ENCODE measurements around the gene ALKBH8.
"Not testable (repeated sequence)": the region's sequence is repeated elsewhere in the genome, so short reads cannot be mapped to it uniquely, and the experiment has no call there.

ALKBH8 gene

GRCh38 chr11:107501713-107502112 is 63.8 kb downstream of the ALKBH8 start:
- no peak for DNase-seq

GRCh38 chr11:107497371-107497770 is 68.2 kb downstream of the ALKBH8 start:
- DNase-seq: not testable (repeated sequence)

- no peak for DNase-seq
Measured at GRCh38 chr11:107496011-107496410, 69.5 kb downstream of the ALKBH8 start.

GRCh38 chr11:107494055-107494454 is 71.5 kb downstream of the ALKBH8 start:
- no peak for DNase-seq

- no peak for DNase-seq
Measured at GRCh38 chr11:107493117-107493516, 72.4 kb downstream of the ALKBH8 start.

GRCh38 chr11:107490836-107491235 is 74.7 kb downstream of the ALKBH8 start:
- DNase-seq: no peak

- no peak for DNase-seq
Measured at GRCh38 chr11:107482234-107482633, 83.3 kb downstream of the ALKBH8 start.

GRCh38 chr11:107478922-107479321 is 86.6 kb downstream of the ALKBH8 start:
- no peak for DNase-seq

GRCh38 chr11:107477820-107478219 is 87.7 kb downstream of the ALKBH8 start:
- DNase-seq: no peak

GRCh38 chr11:107473792-107474191 is 91.7 kb downstream of the ALKBH8 start:
- no peak for DNase-seq

GRCh38 chr11:107472966-107473365 is 92.6 kb downstream of the ALKBH8 start:
- no peak for DNase-seq

- peak; percentile 34 for DNase-seq
Measured at GRCh38 chr11:107468596-107468995, 96.9 kb downstream of the ALKBH8 start.

GRCh38 chr11:107467696-107468095 is 97.8 kb downstream of the ALKBH8 start:
- DNase-seq: no peak

- DNase-seq: not testable (repeated sequence)
Measured at GRCh38 chr11:107466275-107466866, 99.2 kb downstream of the ALKBH8 start.

GRCh38 chr11:107457558-107458271 is 107.8 kb downstream of the ALKBH8 start, which contains the start of gene CWF19L2:
CWF19L2 (minus strand) TSS chr11:107457825; CDS start chr11:107457816, 9 bp downstream.
- peak; percentile 100 for DNase-seq

- peak; percentile 59 for DNase-seq
Measured at GRCh38 chr11:107457205-107457557, 108.4 kb downstream of the ALKBH8 start.

- no peak for DNase-seq
Measured at GRCh38 chr11:107453594-107454286, 111.8 kb downstream of the ALKBH8 start.
